A549 (cell line): ENCODE data around the gene AMY2A.

Experiments used
- CBX8 ChIP-seq: fragments of 200-600 bp; sonication (generic); IDR thresholded peaks from 2 replicates; pipeline ENCODE4 v1.6.1; 2016
- CEBPB ChIP-seq, 2 experiments: fragments of >200 bp in 1 of 2; sonication (Bioruptor Twin) in 1 of 2; formaldehyde crosslinking in 1 of 2; IDR thresholded peaks; 2 replicates each; pipeline ENCODE4 v1.6.1; 2012 to 2016
- CHD2 ChIP-seq: fragments of 150-350 bp; IDR thresholded peaks from 2 replicates; pipeline ENCODE4 v1.6.1; 2014; ENCODE audit warnings: low read length; ENCODE audit not compliant: partially characterized antibody
- EHMT2 ChIP-seq: fragments of 200-600 bp; sonication (generic); IDR thresholded peaks from 2 replicates; pipeline ENCODE4 v1.6.1; 2016; ENCODE audit warnings: antibody characterized with exemption, low read depth, mild to moderate bottlenecking, moderate library complexity
- NPAS2 ChIP-seq: fragments of 250-450 bp; sonication (Bioruptor Pico); IDR thresholded peaks from 2 replicates; pipeline ENCODE4 v1.8.0; 2022; ENCODE audit warnings: mild to moderate bottlenecking, moderate library complexity, borderline replicate concordance
- POLR2A ChIP-seq: IDR thresholded peaks from 2 replicates; pipeline ENCODE4 v1.6.1; 2012; ENCODE audit warnings: mild to moderate bottlenecking, low read length
- RAD21 ChIP-seq, 2 experiments: fragments of >200 bp in 1 of 2; sonication (Bioruptor Twin) in 1 of 2; formaldehyde crosslinking in 1 of 2; IDR thresholded peaks in 1 of 2; conservative IDR thresholded peaks in 1 of 2; 2 replicates in 1 of 2; 3 replicates in 1 of 2; pipeline ENCODE4 v1.6.1; 2012 to 2018; ENCODE audit warnings: inconsistent platforms in 1 of 2
- RCOR1 ChIP-seq: fragments of 150-350 bp; IDR thresholded peaks from 2 replicates; pipeline ENCODE4 v1.6.1; 2014; ENCODE audit warnings: antibody characterized with exemption, low read length, low read depth
- TP53 ChIP-seq: fragments of 250-450 bp; sonication (Bioruptor Pico); IDR thresholded peaks from 2 replicates; pipeline ENCODE4 v1.5.0; 2021; ENCODE audit warnings: mild to moderate bottlenecking, moderate library complexity
- TF ChIP-seq, protein P1 (sequence below): fragments of >200 bp; sonication (Bioruptor Twin); formaldehyde crosslinking; IDR thresholded peaks from 3 replicates; pipeline ENCODE4 v1.5.1; 2016
- TF ChIP-seq, protein P2 (sequence below): IDR thresholded peaks from 2 replicates; pipeline ENCODE4 v1.6.1; 2012

DNA sequence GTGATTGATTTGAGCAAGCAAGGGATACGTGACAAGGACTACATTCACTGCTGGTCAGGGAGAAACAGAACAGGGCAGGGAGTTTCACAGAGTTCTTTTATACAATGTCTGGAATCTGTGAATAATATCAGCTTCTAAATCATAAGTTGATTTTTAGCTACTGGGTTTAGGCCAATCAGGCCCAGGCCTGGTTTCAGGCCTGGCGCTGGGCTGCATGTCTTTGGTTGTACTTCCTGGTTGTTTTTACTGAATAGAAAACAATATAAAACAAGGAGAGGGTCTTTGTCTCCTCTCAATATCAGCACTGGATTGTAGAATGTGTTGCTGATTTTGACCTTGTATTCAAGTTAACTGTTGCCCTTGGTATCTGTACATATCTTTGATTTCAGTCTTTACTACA lies 865 bp upstream of the AMY2A start:
- TF ChIP-seq POLR2A (no peak), TP53 (CRISPR knock-in tag) (no peak), NPAS2 (no peak), RCOR1 (no peak), RAD21 (conservative IDR thresholded peaks at IDR 0.05 in 1 of 2, IDR thresholded peaks at IDR 0.05 in 1 of 2) (no peak), CHD2 (no peak), CBX8 (no peak), CEBPB (IDR thresholded peaks at IDR 0.05) (no peak), EHMT2 (no peak)
- TF ChIP-seq, protein P1, sequence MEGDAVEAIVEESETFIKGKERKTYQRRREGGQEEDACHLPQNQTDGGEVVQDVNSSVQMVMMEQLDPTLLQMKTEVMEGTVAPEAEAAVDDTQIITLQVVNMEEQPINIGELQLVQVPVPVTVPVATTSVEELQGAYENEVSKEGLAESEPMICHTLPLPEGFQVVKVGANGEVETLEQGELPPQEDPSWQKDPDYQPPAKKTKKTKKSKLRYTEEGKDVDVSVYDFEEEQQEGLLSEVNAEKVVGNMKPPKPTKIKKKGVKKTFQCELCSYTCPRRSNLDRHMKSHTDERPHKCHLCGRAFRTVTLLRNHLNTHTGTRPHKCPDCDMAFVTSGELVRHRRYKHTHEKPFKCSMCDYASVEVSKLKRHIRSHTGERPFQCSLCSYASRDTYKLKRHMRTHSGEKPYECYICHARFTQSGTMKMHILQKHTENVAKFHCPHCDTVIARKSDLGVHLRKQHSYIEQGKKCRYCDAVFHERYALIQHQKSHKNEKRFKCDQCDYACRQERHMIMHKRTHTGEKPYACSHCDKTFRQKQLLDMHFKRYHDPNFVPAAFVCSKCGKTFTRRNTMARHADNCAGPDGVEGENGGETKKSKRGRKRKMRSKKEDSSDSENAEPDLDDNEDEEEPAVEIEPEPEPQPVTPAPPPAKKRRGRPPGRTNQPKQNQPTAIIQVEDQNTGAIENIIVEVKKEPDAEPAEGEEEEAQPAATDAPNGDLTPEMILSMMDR, result no peak
- TF ChIP-seq, protein P2, sequence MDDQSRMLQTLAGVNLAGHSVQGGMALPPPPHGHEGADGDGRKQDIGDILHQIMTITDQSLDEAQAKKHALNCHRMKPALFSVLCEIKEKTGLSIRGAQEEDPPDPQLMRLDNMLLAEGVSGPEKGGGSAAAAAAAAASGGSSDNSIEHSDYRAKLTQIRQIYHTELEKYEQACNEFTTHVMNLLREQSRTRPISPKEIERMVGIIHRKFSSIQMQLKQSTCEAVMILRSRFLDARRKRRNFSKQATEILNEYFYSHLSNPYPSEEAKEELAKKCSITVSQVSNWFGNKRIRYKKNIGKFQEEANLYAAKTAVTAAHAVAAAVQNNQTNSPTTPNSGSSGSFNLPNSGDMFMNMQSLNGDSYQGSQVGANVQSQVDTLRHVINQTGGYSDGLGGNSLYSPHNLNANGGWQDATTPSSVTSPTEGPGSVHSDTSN, result no peak
